Medulla oblongata (tissue), 1 donor: ENCODE results near the gene LMOD2.

Experiments
- DNase-seq: peaks from one replicate; pipeline ENCODE4 v3.0.0-alpha.2; 2015; ENCODE audit errors: extremely low spot score

LMOD2 gene

DNA sequence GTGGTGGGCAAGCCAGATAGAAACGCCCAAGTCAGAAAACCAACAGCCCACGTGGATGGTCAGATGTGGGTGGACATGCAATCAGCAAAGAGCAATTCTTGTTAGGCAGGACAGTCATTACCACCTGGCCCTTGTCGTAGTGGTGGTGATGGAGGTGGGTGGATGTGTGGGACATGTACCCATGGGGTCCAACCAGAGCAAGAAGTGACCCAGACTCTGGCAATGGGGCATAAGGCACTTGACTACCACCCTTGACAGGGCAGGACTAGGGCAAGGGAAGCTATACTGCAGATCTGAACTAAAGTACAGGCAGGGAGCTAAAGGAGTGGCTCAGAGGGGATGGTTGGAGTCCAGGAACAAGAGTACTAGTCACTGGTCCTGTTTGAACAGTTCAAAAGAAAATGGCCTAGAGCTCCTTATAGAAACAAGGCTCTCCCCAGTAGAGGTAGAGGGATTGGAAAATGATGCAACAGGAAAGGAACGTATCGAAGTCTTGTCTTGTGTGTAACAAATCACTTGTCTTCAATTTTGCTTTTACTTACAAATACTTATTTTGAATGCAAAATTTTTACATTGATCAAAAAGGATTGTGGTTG lies 17.6 kb downstream of the LMOD2 start:
- no peak for DNase-seq

DNA sequence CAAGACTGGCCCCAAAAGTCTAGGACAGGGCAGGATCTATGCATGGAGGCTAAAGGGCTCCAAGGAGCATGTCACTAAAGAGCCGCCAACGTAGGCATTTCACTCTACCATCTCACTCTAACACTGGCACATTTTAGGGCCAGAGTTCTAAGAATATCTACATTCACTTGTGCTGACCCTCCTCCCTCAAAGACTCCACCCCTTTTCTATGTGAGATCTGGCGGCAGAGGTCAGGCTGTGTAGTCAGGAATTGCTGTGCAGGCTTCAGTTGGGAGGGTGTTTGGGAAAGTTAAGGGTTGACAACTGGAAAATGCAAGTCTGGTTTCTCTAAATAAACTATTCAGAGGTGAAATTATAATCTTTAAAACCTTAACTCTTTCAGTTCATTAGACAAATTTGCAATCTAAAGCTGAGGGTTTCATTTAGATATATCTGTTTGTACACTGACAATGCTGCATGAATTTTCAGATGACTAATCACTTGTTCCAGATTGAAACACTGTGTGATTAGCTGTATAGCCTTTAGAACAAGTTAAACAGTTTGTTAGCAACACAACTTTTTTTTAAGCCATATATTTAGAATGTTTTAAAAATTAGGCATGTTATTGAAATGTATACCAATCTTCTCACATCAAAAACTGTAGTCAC lies 18.2 kb downstream of the LMOD2 start:
- no peak for DNase-seq

DNA sequence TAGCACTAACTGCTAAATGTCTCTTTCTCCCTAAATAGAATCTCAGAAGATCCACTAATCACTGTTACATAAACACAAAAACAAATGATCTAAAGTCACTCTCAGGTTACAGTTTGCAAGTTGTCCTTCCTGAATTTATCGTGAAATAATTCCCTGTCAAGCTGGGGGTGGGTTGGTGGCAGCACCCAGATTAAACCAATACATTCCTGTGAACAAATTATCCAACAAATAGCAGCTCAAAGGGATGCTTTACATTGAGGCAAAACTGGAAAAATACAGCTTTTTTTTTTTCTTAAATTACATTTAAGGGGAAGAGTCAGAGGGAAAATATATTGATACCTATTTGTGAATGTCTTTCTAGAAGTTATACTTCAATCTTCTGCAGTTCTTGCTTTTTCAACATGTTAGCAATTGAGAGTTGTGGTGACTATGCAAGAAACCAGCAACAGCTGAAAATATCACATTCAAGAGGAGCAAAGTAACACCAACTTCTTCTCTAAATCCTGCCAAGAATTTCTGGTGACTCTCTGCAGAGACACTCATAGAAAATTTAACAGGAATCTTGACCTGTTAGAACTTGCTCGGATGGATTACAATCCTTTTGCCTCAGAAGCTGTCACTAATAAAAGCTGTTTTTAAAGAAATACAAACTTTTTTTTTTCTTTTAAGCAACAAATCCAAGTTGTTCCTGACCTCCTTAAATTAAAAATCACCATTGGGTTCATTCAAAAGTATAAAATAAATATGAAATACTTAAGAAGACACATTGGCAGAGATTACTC lies 18.9 kb downstream of the LMOD2 start:
- DNase-seq = peak; percentile 7

DNA sequence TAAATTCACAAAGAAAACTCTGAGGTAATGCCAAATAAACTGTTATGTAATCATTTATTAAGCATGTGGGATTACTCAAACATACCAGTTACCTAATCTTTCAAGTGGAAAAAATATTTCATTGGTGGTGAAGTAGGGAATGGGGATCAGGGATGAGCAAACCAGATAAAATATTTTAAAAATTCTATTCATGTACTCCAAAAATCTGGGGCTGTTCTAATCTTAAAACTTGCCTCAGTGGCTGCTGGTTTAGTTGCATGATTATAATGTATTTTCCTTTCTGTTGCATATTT lies 19.5 kb downstream of the LMOD2 start:
- DNase-seq = no peak

DNA sequence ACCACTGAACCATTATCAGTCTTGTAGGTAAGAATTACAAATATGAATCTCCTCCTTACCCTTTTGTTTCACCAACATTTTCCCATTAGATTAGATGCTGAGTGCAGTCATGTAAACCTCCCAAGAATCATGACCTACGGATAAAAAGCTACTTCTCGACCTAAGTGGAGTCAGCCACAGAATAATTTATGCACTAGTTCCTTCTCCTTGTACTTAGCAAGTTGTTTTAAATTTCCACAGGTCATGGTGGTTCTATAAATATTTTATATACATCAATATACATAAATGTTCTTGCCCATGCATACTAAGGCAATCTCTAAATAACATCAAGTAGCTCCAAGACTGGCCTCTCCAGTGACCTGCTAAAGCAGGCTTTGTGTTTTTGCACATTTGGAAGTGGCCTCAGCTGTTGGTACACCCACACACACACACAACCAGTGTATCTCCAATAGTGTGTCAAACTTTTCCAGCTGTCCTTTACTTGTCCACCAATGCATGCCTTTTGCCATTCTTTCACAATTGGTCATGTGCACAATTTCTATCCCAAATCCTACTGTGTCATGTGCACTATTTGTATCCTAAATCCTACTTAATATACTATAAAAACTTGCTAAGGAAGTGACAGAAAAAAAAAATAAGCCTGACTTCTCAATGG lies 21.5 kb downstream of the LMOD2 start:
- no peak for DNase-seq

DNA sequence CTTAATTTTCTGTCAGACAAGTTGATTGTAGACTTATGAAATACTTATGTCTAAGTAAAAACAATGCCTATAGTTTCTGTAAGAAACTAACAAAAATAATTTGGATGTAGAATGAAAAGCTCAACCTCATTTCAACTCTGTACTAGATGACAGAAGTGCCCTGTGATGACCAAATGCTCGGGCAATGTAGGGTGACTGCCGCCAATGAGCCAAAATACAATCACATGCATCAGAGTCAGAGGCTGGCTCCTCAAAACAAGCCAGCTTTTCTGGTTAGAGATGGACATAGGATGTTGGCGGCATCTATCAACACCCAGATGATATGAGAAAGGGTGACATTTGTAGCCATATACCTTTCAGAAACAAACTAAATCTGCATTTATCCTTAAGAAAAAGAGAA lies 23.9 kb downstream of the LMOD2 start:
- no peak for DNase-seq

DNA sequence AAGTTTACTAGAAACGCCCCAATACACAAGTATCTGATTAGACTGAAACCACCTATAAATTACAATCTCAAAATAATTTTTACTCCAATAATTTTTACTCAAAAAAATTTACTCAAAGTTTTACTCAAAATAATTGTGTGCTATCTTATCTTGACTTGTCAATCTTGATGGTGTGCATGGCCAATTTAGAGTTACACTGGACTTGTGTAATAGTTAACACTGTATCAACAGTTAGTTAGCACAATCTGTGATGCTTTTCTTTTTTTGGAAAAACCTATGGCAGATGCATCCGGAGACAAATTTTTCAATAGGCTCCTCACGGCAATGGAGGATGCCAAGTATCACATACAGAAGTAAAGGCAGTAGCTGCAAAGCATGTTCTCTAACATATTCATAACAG lies 24.9 kb downstream of the LMOD2 start:
- no peak for DNase-seq

DNA sequence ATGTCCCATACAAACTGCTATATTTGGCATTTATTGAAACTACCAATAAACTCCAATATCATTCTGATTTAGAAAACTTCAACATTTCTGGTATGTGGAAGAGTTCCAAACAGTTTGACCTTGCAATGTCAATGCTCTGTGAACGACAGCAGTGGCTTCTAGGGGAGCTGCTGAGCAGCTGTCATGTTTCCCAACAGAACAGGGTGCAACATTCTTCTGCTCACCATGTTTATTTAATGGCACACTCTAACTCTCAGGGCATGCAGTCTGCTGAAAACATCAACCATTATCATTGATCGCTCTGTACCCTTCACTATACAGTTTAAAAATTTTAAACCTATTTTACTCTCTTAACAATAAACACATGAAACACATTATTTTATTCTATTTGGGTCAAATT lies 25.9 kb downstream of the LMOD2 start:
- DNase-seq = no peak

DNA sequence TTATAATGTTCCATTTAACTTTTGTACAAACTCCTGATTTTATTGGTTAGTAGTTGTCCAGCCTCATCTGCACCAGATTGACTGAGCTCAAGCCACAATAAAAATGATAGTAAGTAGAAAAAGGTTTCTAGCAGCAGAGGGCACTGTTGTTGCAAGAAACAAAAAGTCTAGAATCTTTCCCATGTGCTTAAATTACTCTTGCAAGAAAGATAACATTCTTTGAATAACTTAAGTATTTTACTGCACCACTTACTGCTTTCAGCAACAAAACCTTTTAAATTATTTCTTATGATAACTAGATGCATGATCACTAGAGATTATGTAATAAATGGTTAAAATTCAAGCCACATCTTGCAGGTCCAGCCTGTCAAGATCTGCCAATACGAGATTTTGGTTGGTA lies 27.0 kb downstream of the LMOD2 start:
- peak; percentile 71 for DNase-seq

DNA sequence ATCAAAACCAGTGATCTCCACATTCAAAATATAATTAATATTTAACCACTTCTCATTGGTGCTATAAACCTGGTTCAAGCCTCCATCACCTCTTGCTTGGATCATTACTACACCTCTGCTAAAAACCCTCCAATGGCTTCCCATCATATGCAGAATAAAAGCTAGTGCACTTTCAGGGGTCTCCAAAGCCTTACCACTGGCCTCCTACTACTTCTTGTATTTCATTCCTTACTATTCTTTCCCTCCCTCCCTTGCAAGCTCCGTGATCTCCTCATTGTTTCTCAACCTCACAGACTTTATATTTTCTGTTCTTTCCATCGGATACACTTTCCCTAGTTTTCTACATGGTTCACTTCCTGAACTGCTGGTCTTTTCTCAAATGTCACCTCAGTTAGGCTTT lies 31.5 kb downstream of the LMOD2 start:
- no peak for DNase-seq

DNA sequence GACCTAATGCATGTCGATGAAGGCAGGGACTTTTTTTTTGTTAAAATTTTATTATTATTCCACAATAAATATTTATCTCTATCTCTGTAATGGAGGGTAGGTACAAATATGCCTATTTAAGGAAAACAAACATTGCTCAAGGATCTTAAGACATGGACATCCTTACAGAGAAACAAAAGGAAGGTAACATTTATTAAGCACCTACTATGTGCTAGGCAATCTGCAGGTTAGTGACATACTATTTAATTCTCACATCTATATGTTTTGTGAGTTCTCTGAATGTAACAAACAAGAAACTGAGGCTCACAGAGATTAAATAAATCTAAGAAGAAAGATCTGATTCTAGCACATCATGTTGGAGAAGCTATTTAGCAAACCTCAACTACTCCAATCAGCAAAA lies 32.1 kb downstream of the LMOD2 start:
- DNase-seq = no peak

DNA sequence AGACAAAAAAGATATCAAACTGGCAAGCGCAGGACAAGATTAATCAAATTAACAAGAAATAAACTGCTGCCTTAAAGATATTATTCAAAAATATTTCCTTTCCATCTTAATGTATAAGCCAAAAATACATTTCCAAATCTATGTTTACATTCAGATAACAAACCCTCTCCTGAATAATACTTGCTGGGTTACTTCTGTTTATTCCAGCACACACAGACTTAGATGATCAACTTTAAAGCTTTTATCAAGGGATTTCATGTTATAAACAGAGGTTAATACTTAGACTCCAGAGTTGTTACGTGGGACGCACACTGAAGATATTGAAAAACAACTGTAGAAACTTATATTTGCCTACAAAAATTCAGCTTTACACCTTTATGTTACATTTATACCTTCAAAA lies 33.6 kb downstream of the LMOD2 start:
- DNase-seq = no peak

DNA sequence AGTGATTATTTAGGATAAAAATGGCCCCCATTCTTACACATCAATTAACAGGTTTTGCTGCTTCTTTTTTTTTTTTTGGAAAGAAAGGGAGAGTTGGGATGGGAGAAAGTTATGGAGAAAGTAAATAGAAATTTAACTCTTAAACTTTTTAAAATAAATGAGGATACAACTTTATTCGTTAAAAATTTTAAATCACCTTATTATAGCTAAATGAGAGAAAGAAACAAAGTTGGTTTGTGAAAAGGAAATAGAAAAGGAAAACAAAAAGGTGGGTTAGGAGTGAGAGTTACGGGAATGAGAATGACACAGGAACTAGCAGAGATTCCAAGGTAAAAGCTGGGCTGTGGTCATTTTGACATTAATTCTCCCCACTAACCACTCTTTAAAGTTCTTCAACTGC lies 34.9 kb downstream of the LMOD2 start:
- DNase-seq = no peak

DNA sequence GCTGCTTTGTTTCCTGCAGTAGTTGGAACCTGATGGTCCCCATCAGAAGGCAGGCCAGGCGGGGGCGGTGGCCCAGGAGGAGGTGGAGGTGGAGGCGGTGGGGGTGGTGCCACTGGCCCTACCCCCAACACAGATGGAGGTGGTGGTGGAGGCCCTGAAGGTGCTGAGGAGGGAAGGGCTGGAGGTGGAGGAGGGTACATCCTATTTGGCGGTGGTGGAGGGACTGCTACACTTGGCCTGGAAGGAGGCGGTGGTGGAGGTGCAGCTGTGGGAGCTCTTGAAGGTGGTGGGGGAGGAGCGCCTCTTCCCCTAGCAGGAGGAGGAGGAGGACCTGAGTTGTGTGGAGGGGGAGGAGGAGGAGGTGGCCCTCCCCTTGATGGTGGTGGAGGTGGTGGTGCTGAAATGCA lies 36.8 kb downstream of the LMOD2 start:
- no peak for DNase-seq

DNA sequence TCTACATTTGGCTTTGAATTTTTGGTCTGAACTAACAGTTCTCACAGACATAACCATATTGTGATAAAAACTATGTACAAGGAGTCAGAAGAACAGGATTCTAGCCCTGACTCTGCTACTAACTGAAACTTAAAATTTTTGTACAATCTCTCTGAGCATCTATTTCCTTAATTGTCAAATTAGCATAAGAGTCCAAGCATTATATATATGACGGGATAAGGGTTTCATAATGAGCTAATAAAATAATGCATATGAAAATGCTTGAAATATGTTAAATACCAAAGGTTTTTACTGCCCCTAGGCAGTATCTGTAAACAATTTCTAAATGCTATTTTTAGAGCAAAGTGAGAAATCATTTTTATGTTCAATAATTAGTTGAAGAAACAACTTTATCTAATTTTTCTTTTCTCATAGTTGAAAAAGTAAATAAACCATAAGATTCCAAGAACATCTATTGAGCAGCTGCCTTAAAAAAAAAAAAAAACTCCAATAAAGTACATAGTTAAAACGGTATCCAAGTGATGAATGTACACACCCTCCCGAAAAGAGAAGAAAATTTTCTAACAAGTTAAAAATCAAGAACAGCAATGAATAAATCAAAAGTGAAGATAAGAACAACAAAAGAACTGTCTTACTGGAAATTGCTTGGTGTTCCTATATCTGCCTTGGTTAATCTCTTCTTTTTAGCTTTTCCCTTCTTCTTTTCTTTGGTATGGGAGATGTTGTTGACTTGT lies 40.4 kb downstream of the LMOD2 start:
- DNase-seq = no peak

DNA sequence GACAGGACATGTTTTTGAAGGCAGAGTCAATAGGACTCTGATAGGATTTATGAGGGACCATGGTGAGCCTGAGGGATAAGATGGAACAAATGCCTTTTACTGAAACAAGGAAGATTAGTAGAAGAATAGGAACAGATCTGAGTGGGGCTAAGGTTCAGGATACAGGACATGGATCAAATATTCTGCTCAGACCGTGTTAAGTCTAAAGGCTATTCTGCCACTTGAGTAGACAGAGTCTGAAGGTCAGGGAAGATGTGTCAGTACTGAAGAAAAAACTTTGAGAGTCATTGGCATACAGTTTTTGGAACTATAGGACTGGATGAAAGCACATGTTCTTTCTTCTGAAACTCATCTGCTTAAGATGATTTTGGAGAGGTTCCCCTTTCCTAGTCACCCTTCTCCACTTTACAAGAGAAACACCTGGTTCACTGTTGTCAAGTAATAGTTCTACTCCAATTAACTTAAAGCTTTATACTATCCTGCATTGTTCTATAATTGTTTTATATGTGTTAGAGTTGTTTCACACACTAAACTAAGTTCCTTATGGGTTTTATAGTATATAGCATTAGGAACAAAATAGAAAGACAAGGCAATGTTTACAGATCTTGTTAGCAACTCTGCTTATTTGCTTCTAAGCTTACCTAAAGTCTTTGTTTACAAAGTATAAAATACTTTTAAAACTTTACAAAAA lies 49.7 kb downstream of the LMOD2 start:
- DNase-seq = no peak

DNA sequence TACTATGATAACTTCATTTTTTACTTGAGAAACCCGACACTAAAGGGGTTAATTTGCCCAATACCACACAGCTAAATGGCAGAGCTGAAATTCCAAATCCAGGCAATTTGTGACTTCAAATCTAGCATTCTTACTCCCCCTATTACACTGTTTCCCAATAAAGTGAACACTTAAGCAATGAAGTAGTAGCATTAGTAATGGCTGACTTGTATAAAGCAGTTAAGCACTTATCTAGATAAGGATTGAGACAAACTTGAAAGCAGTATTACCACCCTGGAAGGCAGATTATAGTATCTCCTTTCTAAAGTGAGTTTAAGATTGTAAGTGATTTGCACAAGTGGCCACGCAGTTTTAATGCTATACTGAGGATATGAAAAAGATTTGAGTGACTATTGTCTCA lies 53.9 kb downstream of the LMOD2 start:
- DNase-seq = no peak

DNA sequence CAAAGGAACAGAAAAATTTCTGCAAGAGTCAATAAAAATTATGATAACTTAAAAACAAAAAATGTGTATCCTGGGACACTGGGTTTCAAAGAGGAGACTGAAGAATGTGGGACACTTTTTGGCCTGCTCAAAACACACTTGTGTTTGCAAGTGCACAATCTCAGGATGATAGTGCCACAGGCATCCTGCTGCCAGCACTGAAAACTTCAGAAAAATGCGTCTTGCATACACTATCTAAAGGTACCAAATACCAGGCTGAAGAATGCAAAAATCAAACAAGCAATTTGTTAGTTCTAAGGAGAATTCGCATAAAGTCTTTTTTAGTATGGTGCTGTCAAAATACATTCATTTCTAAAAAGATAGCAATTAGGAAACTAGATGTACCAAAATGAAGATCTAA lies 55.0 kb downstream of the LMOD2 start:
- no peak for DNase-seq

DNA sequence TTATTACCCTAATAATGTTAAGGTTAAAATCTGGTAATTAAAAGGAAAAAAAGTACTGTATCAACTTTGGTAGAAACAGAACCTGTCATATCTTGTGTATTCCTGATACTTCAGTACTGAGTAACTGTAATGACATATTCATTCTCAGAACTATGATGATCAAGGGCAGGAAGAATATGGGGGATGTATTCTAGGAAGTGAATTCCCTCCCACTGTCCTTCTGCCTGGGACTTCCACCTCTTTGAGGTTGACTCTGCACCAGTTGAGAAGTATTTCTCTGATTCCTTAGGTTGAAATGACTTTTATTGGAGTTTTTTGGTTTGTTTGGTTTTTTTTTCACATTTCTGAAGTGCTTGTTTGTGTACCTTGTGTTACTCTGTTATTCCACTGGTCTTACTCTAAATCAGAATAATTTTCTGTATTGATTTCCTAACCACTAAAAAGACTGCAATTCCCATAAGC lies 56.2 kb downstream of the LMOD2 start:
- no peak for DNase-seq

DNA sequence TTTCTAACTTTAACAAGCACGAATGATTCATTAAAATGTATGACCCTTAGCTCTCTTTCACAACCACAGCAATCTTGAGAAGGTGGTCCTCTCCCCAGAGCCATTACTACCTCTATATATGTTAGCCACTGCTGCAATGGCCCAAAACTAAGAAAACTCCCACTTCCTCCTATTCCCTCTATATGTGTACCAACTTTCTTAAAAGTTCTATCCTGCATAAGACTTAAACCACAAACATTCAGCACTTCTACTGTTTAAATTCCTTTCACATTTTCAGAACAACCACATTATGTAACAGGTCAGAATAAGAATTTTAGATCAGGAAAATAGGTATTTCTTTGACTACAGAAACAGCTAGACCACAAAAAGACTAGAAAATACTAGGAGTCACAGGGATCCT lies 57.0 kb downstream of the LMOD2 start:
- no peak for DNase-seq
